A549 (cell line): ENCODE data around the gene CNTNAP2.
A peak's percentile ranks its signal among the peaks of the same experiment; 100 is the strongest.

Experiments
- FOXS1 ChIP-seq: fragments of 250-450 bp; sonication (Bioruptor Pico); IDR thresholded peaks from 2 replicates; pipeline ENCODE4 v1.5.0; 2020; ENCODE audit warnings: mild to moderate bottlenecking, moderate library complexity
- POLR2A ChIP-seq: IDR thresholded peaks from 2 replicates; pipeline ENCODE4 v1.6.1; 2012; ENCODE audit warnings: mild to moderate bottlenecking, low read length
- USF2 ChIP-seq: fragments of 450-650 bp; IDR thresholded peaks from 2 replicates; pipeline ENCODE4 v1.6.1; 2014; ENCODE audit warnings: antibody characterized with exemption
- TF ChIP-seq, protein P1 (sequence below): fragments of >200 bp; sonication (Bioruptor Twin); formaldehyde crosslinking; IDR thresholded peaks from 3 replicates; pipeline ENCODE4 v1.5.1; 2016

- TF ChIP-seq FOXS1 (CRISPR knock-in tag) (no peak), POLR2A (no peak), USF2 (0 out of 2 replicates have a peak, but pooled peaks have one; percentile 31)
- TF ChIP-seq, protein P1, sequence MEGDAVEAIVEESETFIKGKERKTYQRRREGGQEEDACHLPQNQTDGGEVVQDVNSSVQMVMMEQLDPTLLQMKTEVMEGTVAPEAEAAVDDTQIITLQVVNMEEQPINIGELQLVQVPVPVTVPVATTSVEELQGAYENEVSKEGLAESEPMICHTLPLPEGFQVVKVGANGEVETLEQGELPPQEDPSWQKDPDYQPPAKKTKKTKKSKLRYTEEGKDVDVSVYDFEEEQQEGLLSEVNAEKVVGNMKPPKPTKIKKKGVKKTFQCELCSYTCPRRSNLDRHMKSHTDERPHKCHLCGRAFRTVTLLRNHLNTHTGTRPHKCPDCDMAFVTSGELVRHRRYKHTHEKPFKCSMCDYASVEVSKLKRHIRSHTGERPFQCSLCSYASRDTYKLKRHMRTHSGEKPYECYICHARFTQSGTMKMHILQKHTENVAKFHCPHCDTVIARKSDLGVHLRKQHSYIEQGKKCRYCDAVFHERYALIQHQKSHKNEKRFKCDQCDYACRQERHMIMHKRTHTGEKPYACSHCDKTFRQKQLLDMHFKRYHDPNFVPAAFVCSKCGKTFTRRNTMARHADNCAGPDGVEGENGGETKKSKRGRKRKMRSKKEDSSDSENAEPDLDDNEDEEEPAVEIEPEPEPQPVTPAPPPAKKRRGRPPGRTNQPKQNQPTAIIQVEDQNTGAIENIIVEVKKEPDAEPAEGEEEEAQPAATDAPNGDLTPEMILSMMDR, result no peak
Measured at GRCh38 chr7:147231275-147231674, 1114.7 kb downstream of the CNTNAP2 start.
